ENCODE results near the gene ASNS. TPM values are rescaled to one million over a fixed set of nuclear protein-coding genes. Genes with fewer than 3 reads are reported as not detected.
A peak's percentile ranks its signal among the peaks of the same experiment; 100 is the strongest.
"Not testable (repeated sequence)": the region's sequence is repeated elsewhere in the genome, so short reads cannot be mapped to it uniquely, and the experiment has no call there.

Gene ASNS
- polyA plus RNA-seq (2013, experiment 1 of 2): 136 TPM
- polyA plus RNA-seq (2013, experiment 2 of 2): 135 TPM

GRCh38 chr7:97872025-97872669 is at the start of gene ASNS:
TSS of gene ASNS (minus strand) at chr7:97872408. CDS start at chr7:97869156, 3,252 bp downstream.
- Histone ChIP-seq H3K4me3 (ENCODE audit: low read length) (peak within 1 kb of the TSS; percentile 42), H2BK5ac (ENCODE audit: low read length) (peak within 1 kb of the TSS; percentile 68), H2BK15ac (replicated peaks; ENCODE audit: low read depth) (peak within 1 kb of the TSS; percentile 45), H3K36me3 (ENCODE audit: control insufficient read depth, insufficient read depth, low read length) (no peaks in the 10 kb centered on the region), H3K27ac (ENCODE audit: low read depth, low read length) (peak within 1 kb of the TSS; percentile 39), H3K79me1 (ENCODE audit: low read length) (peaks cover 1% of the 10 kb centered on the region), H4K5ac (ENCODE audit: low read length) (no peak within 1 kb of the TSS), H3K23ac (ENCODE audit: low read length) (no peak within 1 kb of the TSS), H3K18ac (ENCODE audit: low read length) (peak within 1 kb of the TSS; percentile 52), H3K79me2 (ENCODE audit: control insufficient read depth, insufficient read depth, low read length) (peaks cover 12% of the 10 kb centered on the region), H3K4me1 (ENCODE audit: control insufficient read depth, low read depth, low read length) (no peaks in the 10 kb centered on the region), H3K27me3 (ENCODE audit: insufficient read depth, low read length, poor library complexity) (no peaks in the 10 kb centered on the region), H4K8ac (ENCODE audit: low read depth, low read length) (no peak within 1 kb of the TSS), H3K9ac (ENCODE audit: low read length) (peak within 1 kb of the TSS; percentile 82), H2BK120ac (ENCODE audit: low read depth, low read length) (no peak within 1 kb of the TSS), H3K4ac (ENCODE audit: low read depth, low read length) (no peak within 1 kb of the TSS), H2AK5ac (ENCODE audit: low read length) (no peak within 1 kb of the TSS), H3K56ac (ENCODE audit: low read length) (peak within 1 kb of the TSS; percentile 92), H3K4me2 (ENCODE audit: low read length) (peak within 1 kb of the TSS; percentile 68)
- WGBS (ENCODE audit: extremely low coverage, insufficient coverage, low lambda C conversion rate): no CpG with 5 or more reads among the region's 58 CpGs
- peak; percentile 98 for DNase-seq

DNA sequence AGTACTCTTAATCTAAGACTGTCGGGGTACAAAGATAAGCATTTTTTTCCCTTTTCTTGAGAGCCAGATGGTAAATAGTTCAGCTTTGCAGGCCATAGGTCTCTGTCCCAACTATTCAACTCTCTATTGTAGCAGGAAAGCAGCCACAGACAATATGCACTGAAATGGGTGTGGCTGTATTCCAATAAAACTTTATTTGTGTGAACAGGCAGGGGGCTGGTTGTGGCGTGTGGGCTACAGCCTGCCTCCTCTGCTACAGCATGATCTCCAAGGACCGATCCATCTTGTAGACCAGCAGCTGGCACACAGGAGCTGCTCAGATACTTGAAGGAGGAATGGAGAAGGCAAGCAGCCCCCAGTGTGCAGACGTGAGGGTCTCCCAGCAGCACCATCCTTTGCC is 49.0 kb upstream of the ASNS start:
- H2BK5ac ChIP-seq (ENCODE audit: low read length); H3K79me1 ChIP-seq (ENCODE audit: low read length); H3K4me3 ChIP-seq (ENCODE audit: low read length); H3K4ac ChIP-seq (ENCODE audit: low read depth, low read length); H3K56ac ChIP-seq (ENCODE audit: low read length); H4K5ac ChIP-seq (ENCODE audit: low read length); H3K4me1 ChIP-seq (ENCODE audit: control insufficient read depth, low read depth, low read length); H2AK5ac ChIP-seq (ENCODE audit: low read length); DNase-seq; H3K36me3 ChIP-seq (ENCODE audit: control insufficient read depth, insufficient read depth, low read length); H3K79me2 ChIP-seq (ENCODE audit: control insufficient read depth, insufficient read depth, low read length); H3K27me3 ChIP-seq (ENCODE audit: insufficient read depth, low read length, poor library complexity); H4K8ac ChIP-seq (ENCODE audit: low read depth, low read length); H2BK15ac ChIP-seq (replicated peaks; ENCODE audit: low read depth); H2BK120ac ChIP-seq (ENCODE audit: low read depth, low read length); H3K18ac ChIP-seq (ENCODE audit: low read length); H3K27ac ChIP-seq (ENCODE audit: low read depth, low read length); H3K9ac ChIP-seq (ENCODE audit: low read length); H3K4me2 ChIP-seq (ENCODE audit: low read length); H3K23ac ChIP-seq (ENCODE audit: low read length): not testable (repeated sequence)
- WGBS (ENCODE audit: extremely low coverage, insufficient coverage, low lambda C conversion rate): no CpG with 5 or more reads among the region's 4 CpGs

- DNase-seq; H3K27me3 ChIP-seq (ENCODE audit: insufficient read depth, low read length, poor library complexity); H3K79me1 ChIP-seq (ENCODE audit: low read length); H2BK120ac ChIP-seq (ENCODE audit: low read depth, low read length); H4K5ac ChIP-seq (ENCODE audit: low read length); H3K27ac ChIP-seq (ENCODE audit: low read depth, low read length); H3K9ac ChIP-seq (ENCODE audit: low read length); H3K36me3 ChIP-seq (ENCODE audit: control insufficient read depth, insufficient read depth, low read length); H3K4me1 ChIP-seq (ENCODE audit: control insufficient read depth, low read depth, low read length); H2BK5ac ChIP-seq (ENCODE audit: low read length); H3K18ac ChIP-seq (ENCODE audit: low read length); H4K8ac ChIP-seq (ENCODE audit: low read depth, low read length); H3K4me3 ChIP-seq (ENCODE audit: low read length); H3K23ac ChIP-seq (ENCODE audit: low read length); H3K4me2 ChIP-seq (ENCODE audit: low read length); H3K4ac ChIP-seq (ENCODE audit: low read depth, low read length); H2AK5ac ChIP-seq (ENCODE audit: low read length); H3K79me2 ChIP-seq (ENCODE audit: control insufficient read depth, insufficient read depth, low read length); H3K56ac ChIP-seq (ENCODE audit: low read length); H2BK15ac ChIP-seq (replicated peaks; ENCODE audit: low read depth): not testable (repeated sequence)
- no CpG with 5 or more reads among the region's 8 CpGs for WGBS (ENCODE audit: extremely low coverage, insufficient coverage, low lambda C conversion rate)
These were observed 43.1 kb upstream of the ASNS start for GRCh38 chr7:97915267-97915666.

GRCh38 chr7:97912294-97912693 is 40.1 kb upstream of the ASNS start:
- H3K27me3 ChIP-seq (ENCODE audit: insufficient read depth, low read length, poor library complexity); H3K4me1 ChIP-seq (ENCODE audit: control insufficient read depth, low read depth, low read length): not testable (repeated sequence)
- WGBS (ENCODE audit: extremely low coverage, insufficient coverage, low lambda C conversion rate): no CpG with 5 or more reads among the region's 5 CpGs

GRCh38 chr7:97896893-97897292 is 24.7 kb upstream of the ASNS start:
- H3K4me2 ChIP-seq (ENCODE audit: low read length); H4K8ac ChIP-seq (ENCODE audit: low read depth, low read length); H3K4me3 ChIP-seq (ENCODE audit: low read length); H3K27ac ChIP-seq (ENCODE audit: low read depth, low read length); H3K9ac ChIP-seq (ENCODE audit: low read length); H3K18ac ChIP-seq (ENCODE audit: low read length); H3K27me3 ChIP-seq (ENCODE audit: insufficient read depth, low read length, poor library complexity); H4K5ac ChIP-seq (ENCODE audit: low read length); H2AK5ac ChIP-seq (ENCODE audit: low read length); H3K23ac ChIP-seq (ENCODE audit: low read length); H2BK15ac ChIP-seq (replicated peaks; ENCODE audit: low read depth); H3K79me1 ChIP-seq (ENCODE audit: low read length); H3K4me1 ChIP-seq (ENCODE audit: control insufficient read depth, low read depth, low read length); H3K56ac ChIP-seq (ENCODE audit: low read length); H3K4ac ChIP-seq (ENCODE audit: low read depth, low read length); H2BK120ac ChIP-seq (ENCODE audit: low read depth, low read length); DNase-seq; H2BK5ac ChIP-seq (ENCODE audit: low read length); H3K36me3 ChIP-seq (ENCODE audit: control insufficient read depth, insufficient read depth, low read length); H3K79me2 ChIP-seq (ENCODE audit: control insufficient read depth, insufficient read depth, low read length): not testable (repeated sequence)
- no CpG with 5 or more reads among the region's 2 CpGs for WGBS (ENCODE audit: extremely low coverage, insufficient coverage, low lambda C conversion rate)

More at GRCh38 chr7:97912294-97912693, 40.1 kb upstream of the ASNS start:
- not testable (repeated sequence) for H3K18ac ChIP-seq (ENCODE audit: low read length); H4K8ac ChIP-seq (ENCODE audit: low read depth, low read length); H3K9ac ChIP-seq (ENCODE audit: low read length); H3K4ac ChIP-seq (ENCODE audit: low read depth, low read length); H3K23ac ChIP-seq (ENCODE audit: low read length); H3K27ac ChIP-seq (ENCODE audit: low read depth, low read length); H3K4me3 ChIP-seq (ENCODE audit: low read length); H2BK15ac ChIP-seq (replicated peaks; ENCODE audit: low read depth); H3K4me2 ChIP-seq (ENCODE audit: low read length); H2AK5ac ChIP-seq (ENCODE audit: low read length); H3K56ac ChIP-seq (ENCODE audit: low read length); H3K36me3 ChIP-seq (ENCODE audit: control insufficient read depth, insufficient read depth, low read length); H3K79me2 ChIP-seq (ENCODE audit: control insufficient read depth, insufficient read depth, low read length); H2BK5ac ChIP-seq (ENCODE audit: low read length); H2BK120ac ChIP-seq (ENCODE audit: low read depth, low read length); H4K5ac ChIP-seq (ENCODE audit: low read length); H3K79me1 ChIP-seq (ENCODE audit: low read length)
- DNase-seq: peak; percentile 9

GRCh38 chr7:97891721-97892120 is 19.5 kb upstream of the ASNS start:
- H4K5ac ChIP-seq (ENCODE audit: low read length); H3K79me1 ChIP-seq (ENCODE audit: low read length); H3K36me3 ChIP-seq (ENCODE audit: control insufficient read depth, insufficient read depth, low read length); H2AK5ac ChIP-seq (ENCODE audit: low read length); H3K4me1 ChIP-seq (ENCODE audit: control insufficient read depth, low read depth, low read length); H3K4me2 ChIP-seq (ENCODE audit: low read length); H3K27me3 ChIP-seq (ENCODE audit: insufficient read depth, low read length, poor library complexity); H3K23ac ChIP-seq (ENCODE audit: low read length); H4K8ac ChIP-seq (ENCODE audit: low read depth, low read length); H2BK15ac ChIP-seq (replicated peaks; ENCODE audit: low read depth); H3K18ac ChIP-seq (ENCODE audit: low read length); H3K4ac ChIP-seq (ENCODE audit: low read depth, low read length); H2BK5ac ChIP-seq (ENCODE audit: low read length); H3K4me3 ChIP-seq (ENCODE audit: low read length); H3K27ac ChIP-seq (ENCODE audit: low read depth, low read length); H2BK120ac ChIP-seq (ENCODE audit: low read depth, low read length); H3K56ac ChIP-seq (ENCODE audit: low read length); H3K9ac ChIP-seq (ENCODE audit: low read length); DNase-seq; H3K79me2 ChIP-seq (ENCODE audit: control insufficient read depth, insufficient read depth, low read length): not testable (repeated sequence)
- WGBS (ENCODE audit: extremely low coverage, insufficient coverage, low lambda C conversion rate): no CpG with 5 or more reads among the region's 4 CpGs

All from mesendoderm (in vitro differentiated cells).